GM21360 (cell line): ENCODE measurements around the gene BRD2.
"Not testable (repeated sequence)": the region's sequence is repeated elsewhere in the genome, so short reads cannot be mapped to it uniquely, and the experiment has no call there.

ENCODE experiments used
- ATAC-seq: cut with Tn5 transposase; IDR thresholded peaks from one replicate; pipeline ENCODE4 v1.9.1; 2021; ENCODE audit warnings: mild to moderate bottlenecking, moderate library complexity; ENCODE audit not compliant: unreplicated experiment

BRD2 gene

GRCh38 chr6:32968093-32968866 lies at the start of gene BRD2:
BRD2 (plus strand) TSS chr6:32968594; CDS start chr6:32972899, 4,305 bp downstream.
- no peak for ATAC-seq

- ATAC-seq: no peak
Observed at GRCh38 chr6:32920715-32921114, 47.7 kb upstream of the BRD2 start.

GRCh38 chr6:32922083-32922482 lies 46.3 kb upstream of the BRD2 start:
- no peak for ATAC-seq

GRCh38 chr6:32931211-32931610 lies 37.2 kb upstream of the BRD2 start:
- no peak for ATAC-seq

- no peak for ATAC-seq
Observed at GRCh38 chr6:32932132-32932868, 36.1 kb upstream of the BRD2 start.

GRCh38 chr6:32933661-32934085 lies 34.7 kb upstream of the BRD2 start:
- ATAC-seq: no peak

GRCh38 chr6:32935551-32936238 lies 32.7 kb upstream of the BRD2 start:
- ATAC-seq: no peak

GRCh38 chr6:32936239-32937152 lies 31.9 kb upstream of the BRD2 start:
- ATAC-seq: no peak

- no peak for ATAC-seq
Observed at GRCh38 chr6:32937230-32937633, 31.2 kb upstream of the BRD2 start.

- no peak for ATAC-seq
Observed at GRCh38 chr6:32938494-32938893, 29.9 kb upstream of the BRD2 start.

- ATAC-seq: peak; percentile 39
Observed at GRCh38 chr6:32940656-32941213, 27.7 kb upstream of the BRD2 start, which contains the start of gene HLA-DMB. HLA-DMB (minus strand) TSS chr6:32941028; CDS start chr6:32940807, 221 bp downstream.

- peak; percentile 45 for ATAC-seq
Observed at GRCh38 chr6:32941214-32941768, 27.1 kb upstream of the BRD2 start.

GRCh38 chr6:32942555-32943123 lies 25.8 kb upstream of the BRD2 start:
- ATAC-seq: not testable (repeated sequence)

- peak; percentile 35 for ATAC-seq
Observed at GRCh38 chr6:32943864-32944649, 24.3 kb upstream of the BRD2 start.

GRCh38 chr6:32945108-32945760 lies 23.2 kb upstream of the BRD2 start:
- ATAC-seq: no peak

GRCh38 chr6:32945953-32946352 lies 22.4 kb upstream of the BRD2 start:
- no peak for ATAC-seq

- ATAC-seq: no peak
Observed at GRCh38 chr6:32946893-32947292, 21.5 kb upstream of the BRD2 start.
